ENCODE measurements around the gene HOXB6.

HOXB6 gene

DNA sequence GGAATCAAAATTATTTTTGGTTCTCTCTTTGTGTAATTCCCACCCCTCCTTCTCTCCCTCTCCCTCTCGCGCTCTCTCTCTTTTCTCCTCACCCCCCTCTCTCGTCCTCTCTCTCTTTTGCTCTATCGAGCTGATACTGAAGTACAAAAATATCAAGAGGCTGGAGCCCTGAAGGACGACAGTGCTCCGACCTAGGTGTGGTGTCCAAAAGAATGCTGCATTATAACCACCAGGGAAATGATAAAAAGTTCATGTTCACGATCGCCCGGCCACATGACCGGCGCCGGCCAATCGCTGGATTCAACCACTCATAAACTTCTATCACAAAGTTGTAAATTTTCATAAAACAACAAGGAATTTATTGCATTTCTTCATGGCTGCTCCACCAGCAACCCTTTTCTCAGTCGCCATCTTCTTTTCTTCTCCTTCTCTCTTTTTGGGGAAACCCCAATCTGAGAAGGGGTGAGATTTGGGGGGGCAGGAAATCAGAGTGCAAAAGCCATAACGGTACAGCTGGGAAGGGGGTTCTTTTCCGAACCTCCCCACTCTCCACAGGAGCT is at the start of gene HOXB6:
Gene HOXB6, minus strand, starts transcription at position 217 of the 560 bp plus-strand sequence. CDS start 6,836 bp downstream, outside the sequence.
- no peak for DNase-seq (ENCODE audit: low read depth in 2 of 2)

- no peak for DNase-seq (ENCODE audit: low read depth in 2 of 2)
These were observed 45.0 kb upstream of the HOXB6 start for GRCh38 chr17:48649741-48650140.

- no peak for DNase-seq (ENCODE audit: low read depth in 2 of 2)
These were observed 43.1 kb upstream of the HOXB6 start for GRCh38 chr17:48647963-48648245.

DNA sequence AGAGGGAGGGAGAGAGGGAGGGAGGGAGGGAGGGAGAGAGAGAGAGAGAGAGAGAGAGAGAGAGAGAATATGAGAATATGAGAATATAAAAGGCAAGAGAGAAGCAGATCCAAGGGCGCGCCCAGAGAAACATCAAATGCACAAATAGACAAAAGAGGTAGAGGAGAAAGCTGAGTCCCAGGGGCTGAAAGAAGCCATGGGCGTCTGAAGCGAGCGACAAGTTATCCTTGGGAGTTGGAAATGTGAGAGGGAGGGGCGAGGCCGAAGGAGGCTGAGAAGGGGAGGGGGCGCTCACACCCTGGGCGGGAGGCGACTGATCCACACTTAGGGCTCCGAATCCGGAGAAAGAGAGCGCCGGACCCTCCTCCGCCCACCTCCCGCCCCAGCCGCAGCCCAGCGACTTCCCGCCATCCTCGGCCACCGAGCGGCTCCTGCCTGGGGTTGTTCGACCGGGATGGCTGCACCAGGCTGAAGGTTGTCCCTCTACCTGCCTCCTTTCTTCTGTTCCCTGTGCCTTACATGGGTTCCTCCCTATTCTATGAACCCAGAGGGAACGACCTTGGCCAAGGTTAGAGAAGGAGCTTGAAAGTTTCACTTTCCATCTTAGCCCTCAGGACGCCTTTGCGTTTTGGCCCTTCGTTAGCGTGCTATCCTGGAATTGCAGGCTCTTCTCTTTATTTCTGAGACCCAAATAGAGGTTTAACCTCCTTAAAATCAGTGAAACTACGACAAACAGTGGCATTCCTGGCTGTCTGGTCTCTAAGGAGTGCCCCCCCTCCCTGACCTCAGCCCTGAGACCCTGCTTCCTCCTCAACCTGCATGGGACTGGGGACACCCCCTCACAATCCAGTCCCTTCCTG is 42.5 kb upstream of the HOXB6 start:
- no peak for DNase-seq (ENCODE audit: low read depth in 2 of 2)

DNA sequence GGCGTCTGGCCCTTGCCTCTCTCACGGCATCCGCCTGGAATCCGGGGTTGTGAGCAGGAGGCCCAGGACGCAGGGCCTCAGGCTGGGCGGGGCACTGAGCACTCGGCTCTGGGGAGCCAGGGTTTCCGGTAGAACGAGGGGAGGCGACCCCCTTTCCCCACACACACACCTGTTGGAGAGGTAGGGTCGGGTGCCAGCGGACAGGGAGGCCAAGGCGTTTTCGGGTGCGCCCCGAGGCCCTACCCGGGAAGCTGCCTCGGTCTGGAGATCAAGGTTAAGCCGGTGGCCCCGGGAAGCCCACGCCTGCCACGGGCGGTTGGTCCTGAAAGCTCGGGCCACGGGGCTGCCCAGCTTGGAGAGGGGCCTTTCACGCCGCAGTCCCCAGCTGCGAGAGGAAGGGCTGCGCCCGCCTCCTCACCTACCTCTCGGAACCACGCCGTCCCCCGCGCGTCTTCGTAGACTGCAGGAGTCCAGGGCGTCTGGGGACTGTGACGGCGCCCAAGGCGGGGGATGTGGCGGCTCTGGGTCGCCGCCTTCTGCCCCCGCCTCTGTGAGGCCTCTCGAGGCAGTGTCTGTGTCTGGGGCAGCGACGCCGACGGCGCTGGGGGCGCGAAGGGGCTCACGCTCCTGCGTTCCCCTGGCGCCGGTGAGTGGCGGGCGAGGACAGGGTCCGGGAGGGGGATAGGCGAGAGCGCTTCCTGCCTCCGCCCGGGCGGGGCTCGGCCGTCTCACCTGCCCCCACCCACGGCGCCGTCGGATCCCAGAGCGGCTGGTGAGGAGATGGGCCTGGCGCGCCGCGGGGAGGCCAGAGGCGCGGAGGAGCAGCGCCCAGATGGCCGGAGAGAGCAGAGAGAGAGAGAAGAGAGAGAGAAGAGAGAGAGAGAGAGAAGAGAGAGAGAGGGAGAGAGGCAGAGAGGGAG is 41.7 kb upstream of the HOXB6 start:
- DNase-seq (ENCODE audit: low read depth in 2 of 2) = no peak

GRCh38 chr17:48645639-48646182 is 40.9 kb upstream of the HOXB6 start:
- no peak for DNase-seq (ENCODE audit: low read depth in 2 of 2)

GRCh38 chr17:48644910-48645557 is 40.2 kb upstream of the HOXB6 start:
- DNase-seq (ENCODE audit: low read depth in 2 of 2) = no peak

- DNase-seq (ENCODE audit: low read depth in 2 of 2) = no peak
These were observed 39.4 kb upstream of the HOXB6 start for GRCh38 chr17:48644159-48644558.

- no peak for DNase-seq (ENCODE audit: low read depth in 2 of 2)
These were observed 38.9 kb upstream of the HOXB6 start for GRCh38 chr17:48643697-48644012.

DNA sequence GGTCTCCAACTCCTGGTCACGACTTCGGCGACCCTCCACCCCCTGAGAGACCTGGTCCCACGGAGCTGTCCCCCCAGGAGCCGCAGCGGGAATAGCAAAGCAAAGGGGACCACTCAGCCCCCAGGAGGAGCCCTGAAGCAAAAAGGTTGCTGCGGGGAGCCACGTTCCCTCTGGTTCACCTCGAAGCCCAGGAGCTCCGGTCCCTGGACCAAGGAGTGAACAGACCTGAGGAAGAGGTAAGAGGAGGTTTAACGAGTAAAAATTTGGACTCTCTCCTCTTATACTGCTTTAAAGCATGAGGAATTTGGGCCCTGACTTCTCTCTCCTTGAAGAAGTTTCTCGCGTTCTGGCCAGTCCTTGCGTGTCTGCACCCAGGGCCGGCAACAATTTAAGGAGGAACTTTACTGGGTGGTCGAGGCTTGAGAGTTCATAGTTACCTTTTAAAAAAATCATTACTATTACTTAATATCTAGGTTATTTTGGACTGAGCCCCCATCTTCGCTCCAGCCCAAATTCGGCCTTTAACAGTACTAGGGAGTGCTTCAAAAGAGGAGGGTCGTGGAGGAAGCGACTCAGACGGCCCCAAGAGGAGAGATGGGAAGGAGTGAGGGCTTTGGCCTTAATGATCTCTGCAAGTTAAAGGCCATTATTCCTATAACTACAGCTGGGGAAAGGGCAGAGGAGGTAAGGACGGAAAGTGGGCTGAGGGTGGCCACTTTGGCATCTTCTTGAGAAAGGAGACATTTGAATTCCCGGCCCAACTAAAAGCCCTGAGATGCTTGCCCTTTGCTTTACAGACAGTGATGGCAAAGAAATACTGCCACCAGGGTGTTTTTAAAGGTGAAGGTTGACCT is 38.3 kb upstream of the HOXB6 start:
- DNase-seq (ENCODE audit: low read depth in 2 of 2) = no peak

- DNase-seq (ENCODE audit: low read depth in 2 of 2) = no peak
These were observed 37.5 kb upstream of the HOXB6 start for GRCh38 chr17:48642059-48642842.

DNA sequence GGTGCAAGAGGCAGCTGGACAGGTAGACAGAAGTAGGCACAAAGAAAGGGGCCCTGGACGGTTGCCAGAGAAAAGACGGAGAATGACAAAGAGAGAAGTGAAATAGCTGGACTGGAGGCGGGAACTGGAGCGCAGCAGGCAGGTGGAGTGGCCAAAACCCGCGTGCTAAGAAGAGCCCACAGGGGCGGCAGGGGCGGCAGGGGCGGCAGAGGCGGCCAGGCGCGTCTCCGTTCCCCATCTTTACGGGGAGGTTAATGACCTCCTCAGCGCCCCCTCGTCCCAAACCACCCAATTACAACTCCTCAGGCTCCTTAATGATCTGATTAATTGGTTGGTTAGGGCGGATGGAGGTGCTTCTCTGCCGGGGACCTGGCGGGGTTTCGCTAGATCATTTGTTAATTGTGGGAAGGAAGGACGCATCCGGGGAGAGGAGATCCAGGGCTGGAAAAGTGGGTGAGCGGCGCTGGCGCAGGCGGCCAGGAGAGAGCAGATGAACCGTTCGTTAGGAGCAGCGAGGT is 36.8 kb upstream of the HOXB6 start:
- no peak for DNase-seq (ENCODE audit: low read depth in 2 of 2)

GRCh38 chr17:48640858-48641180 is 36.0 kb upstream of the HOXB6 start:
- no peak for DNase-seq (ENCODE audit: low read depth in 2 of 2)

GRCh38 chr17:48639982-48640857 is 35.4 kb upstream of the HOXB6 start:
- no peak for DNase-seq (ENCODE audit: low read depth in 2 of 2)

GRCh38 chr17:48639136-48639535 is 34.4 kb upstream of the HOXB6 start:
- no peak for DNase-seq (ENCODE audit: low read depth in 2 of 2)

- DNase-seq (ENCODE audit: low read depth in 2 of 2) = no peak
These were observed 32.8 kb upstream of the HOXB6 start for GRCh38 chr17:48637323-48638260.

GRCh38 chr17:48636177-48637018 is 31.6 kb upstream of the HOXB6 start:
- peak; percentile 64 to 83 for DNase-seq (ENCODE audit: low read depth in 2 of 2)

All from stimulated activated CD4-positive, alpha-beta T cell treated with anti-CD3 and anti-CD28 coated beads, Interleukin-15, amount 100 ng/mL, for 48 hours (primary cell).